ENCODE measurements around the gene RIBC2.

GRCh38 chr22:45446216-45446615 is 32.7 kb downstream of the RIBC2 start:
- TF ChIP-seq CTCF (IDR thresholded peaks at IDR 0.05; ENCODE audit: low read length): no peak
- TF ChIP-seq EZH2phosphoT487 (IDR thresholded peaks at IDR 0.05; ENCODE audit: low read length): no peak
- TF ChIP-seq EZH2 (optimal IDR thresholded peaks at IDR 0.05; ENCODE audit: low read depth, low read length): no peak
